GM23338 (cell line): ENCODE data around the gene NADK2.

ENCODE experiments used
- CTCF ChIP-seq, 2 experiments: fragments of 200-600 bp in 1 of 2; sonication (generic) in 1 of 2; conservative IDR thresholded peaks; 2 replicates each; pipeline versions ENCODE4 v1.5.1 to v1.6.1; 2016 to 2017; ENCODE audit warnings: antibody characterized with exemption in 2 of 2, low read depth in 2 of 2, mild to moderate bottlenecking in 2 of 2, moderate library complexity in 1 of 2
- EZH2phosphoT487 ChIP-seq: fragments of 200-600 bp; sonication (generic); IDR thresholded peaks from one replicate; pipeline ENCODE4 v1.8.1; 2018; ENCODE audit warnings: antibody characterized with exemption; ENCODE audit not compliant: unreplicated experiment
- POLR2AphosphoS5 ChIP-seq: IDR thresholded peaks from 2 replicates; pipeline ENCODE4 v1.6.1; 2016; ENCODE audit warnings: antibody characterized with exemption, low read depth

DNA sequence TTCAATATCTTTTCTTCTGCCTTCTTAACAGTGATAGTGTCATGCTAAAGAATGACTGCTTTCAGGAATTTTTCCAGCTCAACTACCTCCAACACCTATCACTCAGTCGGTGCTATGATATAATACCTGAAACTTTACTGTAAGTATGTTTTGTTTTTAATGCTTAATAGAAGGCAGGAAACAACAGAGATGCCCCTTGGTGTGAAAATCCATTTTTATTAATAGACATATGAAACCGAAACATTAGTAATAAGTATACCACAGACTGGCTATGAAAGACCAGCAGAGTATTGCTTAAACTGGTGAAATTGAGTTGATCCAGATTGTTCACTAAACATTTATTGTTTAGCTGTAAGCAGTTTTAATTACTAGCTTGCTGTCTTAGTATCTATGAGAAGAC lies 64.6 kb downstream of the NADK2 start:
- TF ChIP-seq POLR2AphosphoS5: no peak
- no peak for TF ChIP-seq EZH2phosphoT487
- TF ChIP-seq CTCF (conservative IDR thresholded peaks at IDR 0.05; ENCODE audit: low read depth in 2 of 2): no peak
